GM12891 (cell line): Measurements from ENCODE around the gene ANK3.

Experiments used
- POLR2A ChIP-seq: IDR thresholded peaks from 2 replicates; pipeline ENCODE4 v1.6.1; 2011; ENCODE audit warnings: low read depth, low read length, control low read depth
- POLR2AphosphoS5 ChIP-seq: IDR thresholded peaks from 2 replicates; pipeline ENCODE4 v1.6.1; 2011; ENCODE audit warnings: low read depth, low read length, control low read depth
- POU2F2 ChIP-seq: IDR thresholded peaks from 2 replicates; pipeline ENCODE4 v1.6.1; 2011; ENCODE audit warnings: low read depth, mild to moderate bottlenecking, control low read depth, low read length, moderate library complexity
- TAF1 ChIP-seq: IDR thresholded peaks from 2 replicates; pipeline ENCODE4 v1.6.1; 2011; ENCODE audit warnings: low read depth, low read length, control low read depth

DNA sequence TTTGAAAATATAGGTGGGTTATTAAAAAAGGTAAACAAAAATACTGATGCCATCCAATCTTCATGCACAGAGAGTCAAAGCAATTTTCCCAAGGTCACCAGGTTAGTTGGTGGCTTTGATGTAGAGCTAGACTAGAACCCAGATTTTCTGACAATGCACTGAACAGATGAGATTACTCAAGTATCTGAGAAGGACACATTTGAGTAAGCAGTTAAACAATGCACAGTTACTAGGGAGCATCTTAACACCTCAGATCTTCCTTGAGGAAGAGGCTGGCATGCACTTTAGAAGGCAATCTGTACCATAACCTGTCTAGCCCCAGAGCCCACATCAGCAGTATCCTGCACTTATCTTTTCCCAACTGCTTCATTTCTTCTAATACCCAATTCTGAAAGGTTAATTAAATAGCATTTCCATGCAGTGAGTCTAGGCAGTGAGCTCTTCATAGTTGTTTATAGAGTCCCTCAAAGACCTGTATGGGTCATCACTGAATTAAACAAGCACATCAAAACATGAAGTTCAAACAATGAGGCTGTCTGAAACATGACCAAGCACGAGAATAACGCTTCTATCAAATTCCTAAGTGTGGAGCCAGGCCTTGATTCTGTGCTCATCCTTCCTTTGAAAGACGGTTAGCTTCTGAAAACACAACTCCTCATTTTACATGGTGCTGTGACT is 38.2 kb upstream of the ANK3 start:
- TF ChIP-seq POU2F2 = no peak
- no peak for TF ChIP-seq POLR2A
- TF ChIP-seq POLR2AphosphoS5 = no peak
- TF ChIP-seq TAF1 = no peak
